ENCODE results near the gene ACOT7. TPM values are rescaled to one million over a fixed set of nuclear protein-coding genes. Genes with fewer than 3 reads are reported as not detected.

The ACOT7 gene
- total RNA-seq, 4 donors from 2014 or later, result 18.6 to 29.4 (median 23.2) TPM

GRCh38 chr1:6247651-6248050 lies 145.9 kb downstream of the ACOT7 start:
- WGBS, 2 donors, result 61 to 62% methylated on average over 2 to 5 of the region's 5 CpGs

GRCh38 chr1:6246497-6247467 lies 146.8 kb downstream of the ACOT7 start:
- peaks cover 0 to 5% (median 0%) of the 10 kb centered on the region in 3 donors for H3K36me3 ChIP-seq

More at GRCh38 chr1:6247651-6248050, 145.9 kb downstream of the ACOT7 start:
- no peak for DNase-seq (ENCODE audit: low spot score in 2 of 2)
- no peak overlapping the region for H3K4me3 ChIP-seq
- H3K4me1 ChIP-seq, result peaks cover 0 to 45% (median 14%) of the 10 kb centered on the region in 4 donors
- H3K27me3 ChIP-seq, result peaks cover 0 to 78% of the 10 kb centered on the region in 2 donors
- peak overlapping the region in 1 of 4 donors; percentile 42 for H3K27ac ChIP-seq
- TF ChIP-seq POLR2A (IDR thresholded peaks at IDR 0.05), result no peak
- no peak for TF ChIP-seq CTCF (IDR thresholded peaks at IDR 0.05)
- TF ChIP-seq EP300 (IDR thresholded peaks at IDR 0.05), result no peak
- peaks cover 0 to 11% (median 0%) of the 10 kb centered on the region in 3 donors for H3K36me3 ChIP-seq
- no peaks in the 10 kb centered on the region for H3K9me3 ChIP-seq

GRCh38 chr1:6245869-6246496 lies 147.6 kb downstream of the ACOT7 start:
- peaks cover 0 to 61% (median 22%) of the 10 kb centered on the region in 4 donors for H3K4me1 ChIP-seq
- TF ChIP-seq EP300 (IDR thresholded peaks at IDR 0.05) (no peak), POLR2A (IDR thresholded peaks at IDR 0.05) (no peak)
- DNase-seq (ENCODE audit: low spot score in 2 of 2), result no peak
- no peak overlapping the region for H3K27ac ChIP-seq
- peaks cover 3 to 93% of the 10 kb centered on the region in 2 donors for H3K27me3 ChIP-seq
- H3K9me3 ChIP-seq, result no peaks in the 10 kb centered on the region
- peak overlapping the region in 1 of 4 donors; percentile 1 for H3K4me3 ChIP-seq
- H3K36me3 ChIP-seq, result no peaks in the 10 kb centered on the region
- 1% methylated on average over 25 to 42 of the region's 49 CpGs for WGBS, 2 donors

More at GRCh38 chr1:6246497-6247467, 146.8 kb downstream of the ACOT7 start:
- WGBS, 2 donors, result 4 to 5% methylated on average over 28 to 30 of the region's 30 CpGs
- DNase-seq (ENCODE audit: low spot score in 2 of 2), result peak; percentile 57
- no peak for TF ChIP-seq EP300 (IDR thresholded peaks at IDR 0.05)
- peak; percentile 93 to 98 (median 96) for TF ChIP-seq CTCF (IDR thresholded peaks at IDR 0.05)
- H3K4me1 ChIP-seq, result peaks cover 0 to 54% (median 19%) of the 10 kb centered on the region in 4 donors
- H3K27ac ChIP-seq, result no peak overlapping the region
- H3K4me3 ChIP-seq, result no peak overlapping the region
- H3K27me3 ChIP-seq, result peaks cover 0 to 85% of the 10 kb centered on the region in 2 donors
- no peaks in the 10 kb centered on the region for H3K9me3 ChIP-seq

- peak; percentile 57 to 65 for DNase-seq (ENCODE audit: low spot score in 2 of 2)
- Histone ChIP-seq H3K27me3 (peaks cover 3 to 93% of the 10 kb centered on the region in 2 donors), H3K9me3 (no peaks in the 10 kb centered on the region), H3K36me3 (no peaks in the 10 kb centered on the region), H3K4me1 (peaks cover 0 to 61% (median 22%) of the 10 kb centered on the region in 4 donors), H3K4me3 (peak overlapping the region in 1 of 4 donors; percentile 1), H3K27ac (no peak overlapping the region)
- TF ChIP-seq POLR2A (IDR thresholded peaks at IDR 0.05) (no peak), CTCF (IDR thresholded peaks at IDR 0.05) (peak; percentile 78 to 93 (median 90))
- 1 to 2% methylated on average over 34 to 36 of the region's 79 CpGs for WGBS, 2 donors
Observed at GRCh38 chr1:6245086-6245868, 148.3 kb downstream of the ACOT7 start.

GRCh38 chr1:6244401-6245049 lies 149.0 kb downstream of the ACOT7 start:
- Histone ChIP-seq H3K36me3 (no peaks in the 10 kb centered on the region), H3K9me3 (no peaks in the 10 kb centered on the region), H3K4me3 (no peak overlapping the region), H3K27ac (no peak overlapping the region), H3K4me1 (peaks cover 0 to 55% (median 22%) of the 10 kb centered on the region in 4 donors), H3K27me3 (peaks cover 3 to 94% of the 10 kb centered on the region in 2 donors)
- WGBS, 2 donors, result 3 to 5% methylated on average over 21 to 24 of the region's 24 CpGs
- no peak for DNase-seq (ENCODE audit: low spot score in 2 of 2)
- TF ChIP-seq CTCF (IDR thresholded peaks at IDR 0.05), result no peak
- TF ChIP-seq EP300 (IDR thresholded peaks at IDR 0.05), result no peak
- no peak for TF ChIP-seq POLR2A (IDR thresholded peaks at IDR 0.05)
